ENCODE measurements around the gene CTSZ.

Gene CTSZ

DNA sequence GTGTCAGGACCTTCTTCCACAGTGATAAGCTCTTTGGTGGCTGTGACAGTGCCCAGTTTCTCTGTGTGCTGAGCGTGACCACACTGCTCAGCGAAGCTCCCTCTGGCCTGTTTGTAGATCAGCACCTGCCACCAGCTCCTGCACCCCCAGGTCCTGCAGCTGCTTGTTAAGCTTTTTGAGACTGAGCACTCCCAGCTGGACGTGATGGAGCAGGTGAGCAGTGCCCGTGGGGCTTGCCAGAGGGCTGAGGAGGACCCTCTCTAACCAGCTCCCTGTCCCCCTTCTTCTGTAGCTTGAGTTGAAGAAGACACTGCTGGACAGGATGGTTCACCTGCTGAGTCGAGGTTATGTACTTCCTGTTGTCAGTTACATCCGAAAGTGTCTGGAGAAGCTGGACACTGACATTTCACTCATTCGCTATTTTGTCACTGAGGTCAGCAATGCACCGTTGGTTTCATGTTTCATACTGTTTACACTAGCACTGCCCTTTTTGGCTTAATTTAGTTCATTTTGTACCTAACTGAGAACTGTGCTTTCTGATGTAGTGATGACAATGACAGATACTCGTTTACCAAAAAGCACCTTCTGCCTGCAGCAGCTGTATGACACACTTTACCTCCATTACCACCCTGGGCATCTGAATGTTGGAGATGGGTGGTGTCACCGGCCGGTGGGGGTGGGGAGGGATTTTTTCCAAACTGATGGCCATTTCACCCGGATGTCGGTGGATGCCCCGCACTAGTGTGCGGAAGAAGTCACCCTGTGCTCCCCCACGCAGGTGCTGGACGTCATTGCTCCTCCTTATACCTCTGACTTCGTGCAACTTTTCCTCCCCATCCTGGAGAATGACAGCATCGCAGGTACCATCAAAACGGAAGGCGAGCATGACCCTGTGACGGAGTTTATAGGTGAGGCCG is 13.5 kb downstream of the CTSZ start:
- no peaks in the 10 kb centered on the region for H3K4me1 ChIP-seq (ENCODE audit: control insufficient read depth in 1 of 2, insufficient read depth in 1 of 2, low read depth in 1 of 2, low read length in 1 of 2)
- no peaks in the 10 kb centered on the region for H3K9me3 ChIP-seq
- TF ChIP-seq, protein P1, sequence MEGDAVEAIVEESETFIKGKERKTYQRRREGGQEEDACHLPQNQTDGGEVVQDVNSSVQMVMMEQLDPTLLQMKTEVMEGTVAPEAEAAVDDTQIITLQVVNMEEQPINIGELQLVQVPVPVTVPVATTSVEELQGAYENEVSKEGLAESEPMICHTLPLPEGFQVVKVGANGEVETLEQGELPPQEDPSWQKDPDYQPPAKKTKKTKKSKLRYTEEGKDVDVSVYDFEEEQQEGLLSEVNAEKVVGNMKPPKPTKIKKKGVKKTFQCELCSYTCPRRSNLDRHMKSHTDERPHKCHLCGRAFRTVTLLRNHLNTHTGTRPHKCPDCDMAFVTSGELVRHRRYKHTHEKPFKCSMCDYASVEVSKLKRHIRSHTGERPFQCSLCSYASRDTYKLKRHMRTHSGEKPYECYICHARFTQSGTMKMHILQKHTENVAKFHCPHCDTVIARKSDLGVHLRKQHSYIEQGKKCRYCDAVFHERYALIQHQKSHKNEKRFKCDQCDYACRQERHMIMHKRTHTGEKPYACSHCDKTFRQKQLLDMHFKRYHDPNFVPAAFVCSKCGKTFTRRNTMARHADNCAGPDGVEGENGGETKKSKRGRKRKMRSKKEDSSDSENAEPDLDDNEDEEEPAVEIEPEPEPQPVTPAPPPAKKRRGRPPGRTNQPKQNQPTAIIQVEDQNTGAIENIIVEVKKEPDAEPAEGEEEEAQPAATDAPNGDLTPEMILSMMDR (IDR thresholded peaks at IDR 0.05) = no peak
- H3K4me3 ChIP-seq (ENCODE audit: low read depth in 1 of 2, low read length in 1 of 2) = no peak overlapping the region
- peak overlapping the region; percentile 58 for H3K27ac ChIP-seq
- H3K27me3 ChIP-seq = no peaks in the 10 kb centered on the region
- peaks cover 99% of the 10 kb centered on the region for H3K36me3 ChIP-seq

DNA sequence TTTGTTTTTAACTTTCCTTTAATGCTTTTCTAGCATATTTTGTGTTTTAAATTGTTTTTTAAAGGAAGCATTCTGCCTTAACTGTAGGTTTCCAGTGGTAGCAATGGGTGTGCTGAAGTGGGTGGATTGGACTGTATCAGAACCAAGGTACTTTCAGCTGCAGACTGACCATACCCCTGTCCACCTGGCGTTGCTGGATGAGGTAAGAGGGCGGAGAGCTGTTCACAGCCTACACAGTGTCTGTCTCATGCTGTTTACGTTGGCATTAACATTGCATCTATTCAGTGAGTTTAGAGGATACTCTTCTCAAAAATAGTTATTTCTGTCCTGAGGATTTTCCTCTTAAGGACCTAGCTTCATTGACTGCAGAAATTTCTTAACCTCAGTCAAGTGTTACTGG is 14.1 kb downstream of the CTSZ start:
- Histone ChIP-seq H3K9me3 (no peaks in the 10 kb centered on the region), H3K27ac (peak overlapping the region; percentile 58), H3K36me3 (peaks cover 99% of the 10 kb centered on the region), H3K4me1 (ENCODE audit: control insufficient read depth in 1 of 2, insufficient read depth in 1 of 2, low read depth in 1 of 2, low read length in 1 of 2) (no peaks in the 10 kb centered on the region), H3K27me3 (no peaks in the 10 kb centered on the region), H3K4me3 (ENCODE audit: low read depth in 1 of 2, low read length in 1 of 2) (no peak overlapping the region)
- TF ChIP-seq, protein P1 (IDR thresholded peaks at IDR 0.05) = no peak

DNA sequence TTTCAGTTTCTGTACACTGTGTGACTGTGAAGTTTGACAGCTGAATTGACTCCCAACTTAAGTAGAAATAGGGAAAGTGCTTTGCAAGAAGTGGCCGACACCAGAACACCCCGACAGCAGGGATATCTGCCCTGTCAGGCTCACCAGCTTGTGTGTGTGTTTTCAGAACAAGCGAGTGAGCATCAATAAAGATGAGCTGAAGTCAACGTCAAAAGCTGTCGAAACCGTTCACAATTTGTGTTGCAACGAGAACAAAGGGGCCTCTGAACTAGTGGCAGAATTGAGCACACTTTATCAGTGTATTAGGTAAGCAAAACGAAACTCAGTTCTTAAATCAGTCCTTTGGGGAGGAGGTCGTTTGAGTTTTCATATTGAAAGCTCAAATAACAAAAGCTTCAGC is 15.3 kb downstream of the CTSZ start:
- Histone ChIP-seq H3K4me3 (ENCODE audit: low read depth in 1 of 2, low read length in 1 of 2) (no peak overlapping the region), H3K36me3 (peaks cover 99% of the 10 kb centered on the region)

DNA sequence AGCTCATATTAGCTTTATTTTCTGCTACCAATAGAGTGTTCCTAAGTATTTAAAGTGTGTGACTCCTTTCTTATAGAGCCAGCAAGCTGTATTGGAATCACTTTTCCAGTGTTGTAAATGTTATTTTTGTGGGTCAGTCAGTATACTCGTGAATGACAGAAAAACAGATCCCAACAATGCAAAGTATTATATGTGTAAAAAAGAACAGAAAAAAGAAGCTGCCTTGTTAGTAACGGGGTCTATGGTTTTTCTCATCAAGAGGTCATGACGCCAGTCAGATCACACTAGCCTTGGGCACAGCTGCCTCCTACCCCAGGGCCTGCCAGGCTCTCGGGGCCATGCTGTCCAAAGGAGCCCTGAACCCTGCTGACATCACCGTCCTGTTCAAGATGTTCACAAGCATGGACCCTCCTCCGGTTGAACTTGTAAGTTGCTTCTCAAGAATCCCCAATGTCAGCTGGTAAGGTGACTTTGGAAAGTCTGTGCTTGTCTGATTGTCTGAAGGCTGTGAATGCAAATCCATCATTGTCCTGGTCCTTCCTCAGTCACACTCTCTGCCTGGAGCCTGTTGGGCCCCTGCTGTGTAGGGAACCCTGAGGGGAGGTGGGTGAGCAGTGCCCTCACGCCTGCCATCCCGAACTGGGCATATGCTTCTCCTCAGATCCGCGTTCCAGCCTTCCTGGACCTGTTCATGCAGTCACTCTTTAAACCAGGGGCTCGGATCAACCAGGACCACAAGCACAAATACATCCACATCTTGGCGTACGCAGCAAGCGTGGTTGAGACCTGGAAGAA is 16.2 kb downstream of the CTSZ start:
- no peak overlapping the region for H3K4me3 ChIP-seq (ENCODE audit: low read depth in 1 of 2, low read length in 1 of 2)
- peaks cover 97% of the 10 kb centered on the region for H3K36me3 ChIP-seq
- TF ChIP-seq, protein P1 (IDR thresholded peaks at IDR 0.05) = no peak
- H3K4me1 ChIP-seq (ENCODE audit: control insufficient read depth in 1 of 2, insufficient read depth in 1 of 2, low read depth in 1 of 2, low read length in 1 of 2) = no peaks in the 10 kb centered on the region
- H3K27ac ChIP-seq = peak overlapping the region; percentile 5
- H3K9me3 ChIP-seq = no peaks in the 10 kb centered on the region
- no peaks in the 10 kb centered on the region for H3K27me3 ChIP-seq

More for the DNA sequence above, 15.3 kb downstream of the CTSZ start:
- TF ChIP-seq, protein P1 (IDR thresholded peaks at IDR 0.05) = no peak
- Histone ChIP-seq H3K27ac (peak overlapping the region; percentile 48), H3K4me1 (ENCODE audit: control insufficient read depth in 1 of 2, insufficient read depth in 1 of 2, low read depth in 1 of 2, low read length in 1 of 2) (no peaks in the 10 kb centered on the region), H3K9me3 (no peaks in the 10 kb centered on the region), H3K27me3 (no peaks in the 10 kb centered on the region)

DNA sequence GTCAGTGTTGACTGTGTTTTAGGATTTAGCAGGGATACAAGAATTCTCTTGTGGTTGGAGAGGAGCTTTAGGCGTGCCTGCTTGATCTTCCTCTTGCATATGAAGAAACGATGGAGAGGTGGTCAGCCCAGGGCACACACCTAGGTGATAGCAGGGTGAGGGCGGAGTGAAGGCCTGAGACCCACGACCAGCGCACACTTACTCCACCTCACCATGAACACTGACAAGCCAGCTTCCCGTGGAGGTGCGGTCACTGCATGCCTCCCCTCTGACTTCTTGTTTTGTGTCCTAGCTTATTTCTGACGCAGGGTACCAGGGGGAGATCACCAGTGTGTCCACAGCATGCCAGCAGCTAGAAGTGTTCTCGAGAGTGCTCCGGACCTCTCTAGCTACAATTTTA is 17.9 kb downstream of the CTSZ start:
- Histone ChIP-seq H3K27me3 (no peaks in the 10 kb centered on the region), H3K9me3 (no peaks in the 10 kb centered on the region), H3K4me3 (ENCODE audit: low read depth in 1 of 2, low read length in 1 of 2) (no peak overlapping the region), H3K36me3 (peaks cover 87% of the 10 kb centered on the region), H3K4me1 (ENCODE audit: control insufficient read depth in 1 of 2, insufficient read depth in 1 of 2, low read depth in 1 of 2, low read length in 1 of 2) (no peaks in the 10 kb centered on the region), H3K27ac (no peak overlapping the region)
- TF ChIP-seq, protein P1 (IDR thresholded peaks at IDR 0.05) = no peak

Measured in neutrophil (primary cell).